ENCODE measurements around the gene SMCO3.

The SMCO3 gene

DNA sequence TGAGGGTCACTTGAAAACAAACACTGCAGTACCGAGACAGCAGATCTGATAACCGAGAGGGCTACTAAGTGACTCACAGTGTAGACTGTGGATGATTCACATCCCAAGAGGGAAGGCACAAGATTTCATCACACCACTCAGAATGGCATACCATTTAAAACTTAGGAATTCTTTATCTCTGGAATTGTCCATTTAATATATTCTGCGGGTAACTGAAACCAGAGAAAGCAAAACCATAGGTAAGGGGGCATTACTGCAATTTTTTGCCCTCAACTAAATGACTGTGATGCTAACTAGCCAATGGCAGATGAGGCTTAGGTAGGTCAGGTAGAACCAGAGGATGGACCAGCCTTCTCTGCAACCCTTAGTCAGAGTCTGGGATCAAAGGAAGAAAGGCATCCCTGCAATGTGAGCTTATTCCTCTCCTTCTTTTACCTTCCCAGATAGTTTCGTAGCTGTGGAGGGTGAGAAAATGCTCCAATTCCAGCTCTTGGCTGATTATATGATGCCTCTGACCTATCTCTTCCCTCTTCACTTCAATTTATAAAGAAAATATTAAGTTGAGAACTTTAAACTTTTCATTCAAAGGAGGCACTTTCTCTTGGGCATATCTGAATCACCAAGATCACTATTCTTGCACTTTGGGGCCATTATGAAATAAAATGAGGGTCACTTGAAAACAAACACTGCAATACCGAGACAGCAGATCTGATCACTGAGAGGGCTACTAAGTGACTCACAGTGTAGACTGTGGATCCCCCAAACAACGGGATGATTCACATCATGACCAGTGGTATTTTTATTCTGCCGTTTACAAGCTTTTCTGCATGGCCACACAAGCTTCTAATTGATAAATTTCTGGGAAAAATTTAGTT, 22.6 kb upstream of the SMCO3 start:
- TF ChIP-seq, protein P1, sequence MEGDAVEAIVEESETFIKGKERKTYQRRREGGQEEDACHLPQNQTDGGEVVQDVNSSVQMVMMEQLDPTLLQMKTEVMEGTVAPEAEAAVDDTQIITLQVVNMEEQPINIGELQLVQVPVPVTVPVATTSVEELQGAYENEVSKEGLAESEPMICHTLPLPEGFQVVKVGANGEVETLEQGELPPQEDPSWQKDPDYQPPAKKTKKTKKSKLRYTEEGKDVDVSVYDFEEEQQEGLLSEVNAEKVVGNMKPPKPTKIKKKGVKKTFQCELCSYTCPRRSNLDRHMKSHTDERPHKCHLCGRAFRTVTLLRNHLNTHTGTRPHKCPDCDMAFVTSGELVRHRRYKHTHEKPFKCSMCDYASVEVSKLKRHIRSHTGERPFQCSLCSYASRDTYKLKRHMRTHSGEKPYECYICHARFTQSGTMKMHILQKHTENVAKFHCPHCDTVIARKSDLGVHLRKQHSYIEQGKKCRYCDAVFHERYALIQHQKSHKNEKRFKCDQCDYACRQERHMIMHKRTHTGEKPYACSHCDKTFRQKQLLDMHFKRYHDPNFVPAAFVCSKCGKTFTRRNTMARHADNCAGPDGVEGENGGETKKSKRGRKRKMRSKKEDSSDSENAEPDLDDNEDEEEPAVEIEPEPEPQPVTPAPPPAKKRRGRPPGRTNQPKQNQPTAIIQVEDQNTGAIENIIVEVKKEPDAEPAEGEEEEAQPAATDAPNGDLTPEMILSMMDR (IDR thresholded peaks at IDR 0.05; ENCODE audit: low read depth, low read length, missing control alignments) = no peak
- Histone ChIP-seq H3K36me3 (replicated peaks) (no peaks in the 10 kb centered on the region), H3K27me3 (replicated peaks) (no peaks in the 10 kb centered on the region), H3K27ac (peak overlapping the region; percentile 94), H3K4me3 (ENCODE audit: low read depth, low read length) (peak overlapping the region; percentile 29)
- in situ Hi-C loops (cut with HindIII; ENCODE audit: low pct_ligation_motif_present, low sequenced_read_pairs) = no loop called here
- peak; percentile 93 for DNase-seq

- TF ChIP-seq, protein P1 (IDR thresholded peaks at IDR 0.05; ENCODE audit: low read depth, low read length, missing control alignments) = no peak
Measured at GRCh38 chr12:14834509-14834908, 20.5 kb upstream of the SMCO3 start.

GRCh38 chr12:14833952-14834351, 20.0 kb upstream of the SMCO3 start:
- Histone ChIP-seq H3K27ac (peak overlapping the region; percentile 24), H3K36me3 (replicated peaks) (no peaks in the 10 kb centered on the region), H3K27me3 (replicated peaks) (no peaks in the 10 kb centered on the region), H3K4me3 (ENCODE audit: low read depth, low read length) (no peak overlapping the region)
- no peak for DNase-seq
- TF ChIP-seq, protein P1 (IDR thresholded peaks at IDR 0.05; ENCODE audit: low read depth, low read length, missing control alignments) = no peak
- in situ Hi-C loops (cut with HindIII; ENCODE audit: low pct_ligation_motif_present, low sequenced_read_pairs) = no loop called here

More at GRCh38 chr12:14834509-14834908, 20.5 kb upstream of the SMCO3 start:
- H3K36me3 ChIP-seq (replicated peaks) = no peaks in the 10 kb centered on the region
- in situ Hi-C loops (cut with HindIII; ENCODE audit: low pct_ligation_motif_present, low sequenced_read_pairs) = no loop called here
- H3K27ac ChIP-seq = peak overlapping the region; percentile 94
- DNase-seq = no peak
- no peaks in the 10 kb centered on the region for H3K27me3 ChIP-seq (replicated peaks)
- no peak overlapping the region for H3K4me3 ChIP-seq (ENCODE audit: low read depth, low read length)

DNA sequence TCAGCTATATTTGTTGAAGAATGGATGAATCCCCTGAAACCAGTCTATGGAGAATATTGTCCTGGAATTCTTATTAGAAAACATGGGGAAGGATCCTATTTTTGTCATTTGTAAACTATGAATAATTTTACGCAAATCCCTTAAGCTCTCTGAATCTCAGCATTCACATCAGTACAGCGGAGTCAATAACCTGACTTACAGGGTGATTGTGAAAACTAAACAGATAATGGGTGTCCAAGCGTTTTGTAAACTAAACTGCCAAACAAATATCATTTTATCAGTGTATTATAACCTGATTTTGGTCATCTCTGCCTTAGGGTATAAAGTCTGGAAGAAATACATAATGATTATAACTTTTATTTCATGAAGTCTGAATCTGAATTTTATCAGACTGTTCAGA, 19.4 kb upstream of the SMCO3 start:
- TF ChIP-seq, protein P1 (IDR thresholded peaks at IDR 0.05; ENCODE audit: low read depth, low read length, missing control alignments) = no peak
- H3K27ac ChIP-seq = no peak overlapping the region
- in situ Hi-C loops (cut with HindIII; ENCODE audit: low pct_ligation_motif_present, low sequenced_read_pairs) = no loop called here

GRCh38 chr12:14828892-14829291, 14.9 kb upstream of the SMCO3 start:
- Histone ChIP-seq H3K36me3 (replicated peaks) (no peaks in the 10 kb centered on the region), H3K27ac (no peak overlapping the region), H3K4me3 (ENCODE audit: low read depth, low read length) (no peak overlapping the region), H3K27me3 (replicated peaks) (no peaks in the 10 kb centered on the region)
- in situ Hi-C loops (cut with HindIII; ENCODE audit: low pct_ligation_motif_present, low sequenced_read_pairs) = no loop called here
- DNase-seq = peak; percentile 42
- TF ChIP-seq, protein P1 (IDR thresholded peaks at IDR 0.05; ENCODE audit: low read depth, low read length, missing control alignments) = no peak

More for the DNA sequence above, 19.4 kb upstream of the SMCO3 start:
- H3K4me3 ChIP-seq (ENCODE audit: low read depth, low read length) = no peak overlapping the region
- H3K27me3 ChIP-seq (replicated peaks) = no peaks in the 10 kb centered on the region
- H3K36me3 ChIP-seq (replicated peaks) = no peaks in the 10 kb centered on the region
- DNase-seq = no peak
